GM18526 (cell line): ENCODE data around the gene ATXN2.

Experiments used
- POLR2A ChIP-seq: IDR thresholded peaks from 3 replicates; pipeline ENCODE4 v1.6.1; 2011; ENCODE audit not compliant: insufficient read length; ENCODE audit errors: extremely low read depth

ATXN2 gene

GRCh38 chr12:111467857-111468241 lies 131.3 kb downstream of the ATXN2 start:
- no peak for TF ChIP-seq POLR2A

DNA sequence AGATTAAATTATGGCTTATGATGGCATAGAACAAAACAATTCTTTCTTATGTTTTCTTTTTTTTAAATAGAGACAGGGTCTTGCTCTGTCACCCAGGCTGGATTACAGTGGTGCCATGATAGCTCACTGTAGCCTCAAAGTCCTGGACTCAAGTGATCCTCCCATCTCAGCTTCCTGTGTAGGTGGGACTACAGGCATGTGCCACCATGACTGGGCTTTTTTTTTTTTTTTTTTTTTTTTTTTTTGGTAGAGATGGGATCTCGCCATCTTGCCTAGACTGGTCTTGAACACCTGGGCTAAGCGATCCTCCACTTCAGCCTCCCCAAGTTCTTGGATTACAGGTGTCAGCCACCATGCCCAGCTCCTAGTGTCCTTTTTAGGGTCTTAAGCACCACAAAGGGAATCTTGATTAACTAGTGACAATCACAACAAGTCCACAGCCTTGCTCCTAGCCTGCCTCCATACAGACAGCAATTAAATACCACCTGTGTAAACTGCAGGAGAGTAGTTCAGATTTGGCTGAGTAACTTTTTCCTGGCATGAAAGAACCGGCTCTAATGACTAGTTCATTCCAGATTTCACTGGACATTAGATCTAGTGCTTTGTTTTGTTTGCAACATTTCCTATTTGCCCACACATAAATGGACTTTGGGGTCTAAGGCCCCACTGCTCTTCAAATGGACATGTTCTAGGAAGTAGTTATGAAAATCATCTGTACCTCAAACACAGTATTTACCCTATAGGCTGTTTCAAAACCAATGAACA lies 131.8 kb downstream of the ATXN2 start:
- no peak for TF ChIP-seq POLR2A

DNA sequence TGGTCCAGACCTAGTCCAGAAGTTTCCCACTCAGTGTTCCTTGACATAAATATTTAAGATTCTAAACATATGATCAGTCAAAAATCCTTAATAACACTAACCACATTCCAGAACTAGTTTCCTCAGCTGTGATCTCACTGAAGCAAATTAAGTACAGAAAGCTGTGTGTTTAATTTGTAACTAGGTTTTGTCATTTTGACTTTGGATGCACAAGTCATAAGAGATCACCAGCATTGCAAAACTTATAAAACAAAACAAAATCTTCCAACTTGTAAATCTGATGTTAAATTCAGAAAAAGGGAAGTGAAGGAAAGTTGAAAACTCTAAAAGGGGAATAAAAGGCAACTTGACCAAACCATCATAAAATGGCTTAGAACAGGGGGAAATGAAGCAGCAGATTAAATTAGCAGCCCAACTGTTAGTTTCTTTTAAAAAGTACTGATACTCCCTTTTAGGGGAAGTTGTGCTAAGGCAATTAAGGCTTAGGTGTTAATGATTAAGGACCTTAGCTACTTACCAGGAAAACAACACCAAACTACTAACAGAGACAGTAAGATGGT lies 136.8 kb downstream of the ATXN2 start:
- no peak for TF ChIP-seq POLR2A

GRCh38 chr12:111458546-111459172 lies 140.5 kb downstream of the ATXN2 start:
- no peak for TF ChIP-seq POLR2A

GRCh38 chr12:111457577-111457976 lies 141.5 kb downstream of the ATXN2 start:
- no peak for TF ChIP-seq POLR2A

DNA sequence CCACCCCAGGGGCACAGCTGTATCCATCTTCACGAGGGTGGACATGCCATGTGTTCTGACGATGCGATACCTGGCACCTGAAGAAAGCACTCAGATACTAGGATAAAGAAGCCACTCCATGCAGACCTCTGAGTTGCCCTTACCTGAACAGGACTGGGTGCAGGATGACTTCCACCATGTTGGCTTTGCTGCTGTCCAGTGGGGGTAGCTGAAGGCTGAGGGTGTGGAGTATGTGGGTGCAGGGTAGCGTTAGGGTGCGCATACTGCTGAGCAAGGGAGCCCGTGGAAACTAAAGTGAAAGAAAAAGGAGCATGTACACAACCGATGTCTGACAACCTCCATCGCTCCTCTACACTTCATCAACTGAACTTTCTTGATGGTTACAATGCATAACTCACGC lies 142.0 kb downstream of the ATXN2 start:
- TF ChIP-seq POLR2A, result no peak

DNA sequence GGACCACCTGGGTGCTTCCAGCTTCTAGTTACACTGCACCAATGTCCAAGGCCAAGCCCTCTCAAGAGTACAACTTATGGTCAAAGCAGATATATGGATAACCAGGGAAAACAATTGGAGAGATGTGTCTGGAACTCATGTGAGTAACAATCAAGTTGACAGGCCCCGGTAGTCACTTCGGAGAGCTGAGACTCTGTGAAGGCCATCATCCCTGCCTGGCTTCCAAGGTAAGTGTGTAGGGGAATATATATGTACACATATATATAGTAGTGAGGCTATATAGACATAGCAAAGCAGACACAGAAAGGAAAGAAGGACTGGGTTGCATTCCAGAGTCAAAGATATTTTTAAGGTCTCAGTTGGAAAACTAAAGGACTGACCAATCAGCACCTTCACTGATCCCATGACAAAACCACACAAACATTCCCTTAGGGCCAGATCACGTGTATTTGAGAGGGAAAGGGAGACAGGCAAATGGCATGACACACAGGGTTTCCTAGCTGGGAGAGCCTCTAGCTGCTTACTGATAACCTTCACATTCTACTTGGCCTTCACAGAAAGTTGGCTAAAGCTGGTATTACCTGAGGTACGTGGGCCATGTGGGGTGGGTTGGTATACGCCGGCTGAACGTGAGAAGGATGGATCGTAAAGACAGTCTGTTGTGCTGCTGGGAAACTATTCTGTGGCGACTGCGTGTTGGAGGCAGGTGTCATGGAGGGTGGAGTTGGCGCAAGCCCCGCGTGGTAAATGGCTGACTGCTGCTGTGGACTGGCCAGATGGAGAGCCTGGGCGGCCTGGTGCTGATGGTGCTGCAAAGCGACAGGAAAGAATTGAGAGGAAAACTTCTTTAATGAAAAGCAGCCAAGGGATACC lies 143.4 kb downstream of the ATXN2 start:
- no peak for TF ChIP-seq POLR2A

- no peak for TF ChIP-seq POLR2A
Observed at GRCh38 chr12:111454716-111455447, 144.2 kb downstream of the ATXN2 start.

DNA sequence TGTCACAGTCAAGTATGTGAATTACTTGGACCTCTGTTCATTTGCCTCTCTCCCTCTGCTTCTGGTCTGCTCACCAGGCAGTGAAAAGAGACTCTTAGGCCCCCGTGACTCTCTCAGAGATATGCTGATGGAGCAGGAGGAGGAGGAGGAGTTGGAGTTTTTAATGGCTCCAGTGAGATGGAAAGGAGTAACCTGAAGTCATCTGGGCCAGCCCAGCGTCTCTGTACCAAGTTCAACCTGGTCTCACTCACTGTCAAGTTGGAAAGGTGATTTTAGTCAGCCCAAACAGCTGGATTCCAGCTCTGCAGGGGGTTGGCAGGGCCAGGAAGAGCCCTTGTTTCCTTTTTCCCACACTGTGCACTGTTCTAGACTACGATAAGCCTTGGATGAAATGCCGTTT lies 144.8 kb downstream of the ATXN2 start:
- TF ChIP-seq POLR2A, result no peak

- TF ChIP-seq POLR2A, result no peak
Observed at GRCh38 chr12:111453071-111453989, 145.8 kb downstream of the ATXN2 start.

DNA sequence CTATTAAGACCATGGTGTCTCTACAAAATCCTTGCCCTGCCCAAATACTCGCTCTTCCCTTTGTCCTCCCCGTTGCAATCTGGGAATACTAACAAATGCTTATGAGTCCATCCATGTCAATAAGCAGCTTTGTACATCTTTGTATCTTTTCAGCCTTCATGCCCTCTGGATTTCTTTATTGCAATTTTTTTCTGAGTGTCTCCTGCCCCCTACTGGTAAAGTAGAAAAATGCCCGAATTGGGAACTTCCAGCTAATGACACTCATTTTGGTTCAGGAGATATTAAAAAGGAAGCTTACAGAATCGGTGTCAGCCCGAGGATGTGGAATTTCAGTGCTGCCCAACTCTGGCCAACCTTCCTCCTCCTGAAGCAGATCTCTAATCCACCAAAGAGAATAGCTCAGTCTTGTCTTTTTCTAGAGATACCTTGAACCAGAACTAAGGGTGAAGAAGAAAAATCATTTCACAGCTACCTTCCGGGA lies 147.4 kb downstream of the ATXN2 start:
- TF ChIP-seq POLR2A, result no peak

GRCh38 chr12:111451232-111451631 lies 147.9 kb downstream of the ATXN2 start:
- no peak for TF ChIP-seq POLR2A

DNA sequence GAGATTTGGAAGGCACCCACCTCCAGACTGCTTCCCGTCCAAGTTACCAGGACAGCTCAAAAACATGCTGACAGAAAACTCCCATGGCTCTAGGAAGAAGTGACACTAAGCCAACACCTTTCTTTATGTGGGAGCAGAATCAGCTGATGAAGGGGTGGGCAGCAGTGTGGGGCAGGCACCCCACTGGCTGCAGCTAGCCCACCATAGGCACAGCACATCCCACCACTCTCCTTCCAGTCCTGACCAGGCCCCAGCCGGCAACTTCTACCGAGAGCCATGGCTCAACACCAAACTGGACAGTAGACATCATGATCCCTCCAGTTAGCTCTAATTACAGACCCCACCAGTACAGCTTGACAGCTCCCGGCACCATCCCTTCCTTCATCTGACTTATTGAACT lies 148.4 kb downstream of the ATXN2 start:
- no peak for TF ChIP-seq POLR2A
